ENCODE data around the gene OR2S2.

OR2S2 gene

GRCh38 chr9:35948901-35949318 lies 9.0 kb downstream of the OR2S2 start:
- no peak for DNase-seq

GRCh38 chr9:35948451-35948850 lies 9.5 kb downstream of the OR2S2 start:
- H3K36me3 ChIP-seq = no peaks in the 10 kb centered on the region
- no peak for DNase-seq
- H3K9me3 ChIP-seq = no peaks in the 10 kb centered on the region
- no peaks in the 10 kb centered on the region for H3K27me3 ChIP-seq
- H3K27ac ChIP-seq = no peak overlapping the region
- intact Hi-C loops (cut with DNase I; ENCODE audit: low total_unique reads) = no loop called here
- peaks cover 0 to 17% (median 12%) of the 10 kb centered on the region in 4 donors for H3K4me1 ChIP-seq
- no peak for TF ChIP-seq CTCF (IDR thresholded peaks at IDR 0.05)
- no peak overlapping the region for H3K4me3 ChIP-seq

More at GRCh38 chr9:35948901-35949318, 9.0 kb downstream of the OR2S2 start:
- Histone ChIP-seq H3K9me3 (no peaks in the 10 kb centered on the region), H3K27me3 (no peaks in the 10 kb centered on the region), H3K27ac (no peak overlapping the region), H3K4me1 (peaks cover 0 to 17% (median 12%) of the 10 kb centered on the region in 4 donors), H3K36me3 (no peaks in the 10 kb centered on the region), H3K4me3 (no peak overlapping the region)
- TF ChIP-seq CTCF (IDR thresholded peaks at IDR 0.05) = no peak
- intact Hi-C loops (cut with DNase I; ENCODE audit: low total_unique reads) = no loop called here

GRCh38 chr9:35945341-35946018 lies 12.5 kb downstream of the OR2S2 start:
- peak; percentile 81 to 84 for TF ChIP-seq CTCF (IDR thresholded peaks at IDR 0.05)
- Histone ChIP-seq H3K4me1 (peaks cover 0 to 17% (median 12%) of the 10 kb centered on the region in 4 donors), H3K4me3 (no peak overlapping the region), H3K9me3 (no peaks in the 10 kb centered on the region), H3K27ac (peak overlapping the region; percentile 58 to 62), H3K27me3 (no peaks in the 10 kb centered on the region), H3K36me3 (no peaks in the 10 kb centered on the region)
- intact Hi-C loops (cut with DNase I; ENCODE audit: low total_unique reads) = loop anchor here (2.0 kb wide), 1 partner anchor 43 kb away; no protein-coding TSS in a partner anchor
- DNase-seq = peak; percentile 78 to 86

GRCh38 chr9:35944841-35945240 lies 13.1 kb downstream of the OR2S2 start:
- no peak for TF ChIP-seq CTCF (IDR thresholded peaks at IDR 0.05)
- H3K36me3 ChIP-seq = no peaks in the 10 kb centered on the region
- no peaks in the 10 kb centered on the region for H3K27me3 ChIP-seq
- no peaks in the 10 kb centered on the region for H3K9me3 ChIP-seq
- DNase-seq = no peak
- H3K4me1 ChIP-seq = peaks cover 0 to 17% (median 12%) of the 10 kb centered on the region in 4 donors
- no peak overlapping the region for H3K4me3 ChIP-seq
- peak overlapping the region; percentile 58 to 62 for H3K27ac ChIP-seq
- intact Hi-C loops (cut with DNase I; ENCODE audit: low total_unique reads) = loop anchor here (2.0 kb wide), 1 partner anchor 42 kb away; no protein-coding TSS in a partner anchor

- no peak for DNase-seq
- Histone ChIP-seq H3K27ac (peak overlapping the region; percentile 43 to 58), H3K4me1 (peaks cover 0 to 22% (median 13%) of the 10 kb centered on the region in 4 donors), H3K27me3 (no peaks in the 10 kb centered on the region), H3K36me3 (no peaks in the 10 kb centered on the region), H3K9me3 (no peaks in the 10 kb centered on the region), H3K4me3 (no peak overlapping the region)
- TF ChIP-seq CTCF (IDR thresholded peaks at IDR 0.05) = no peak
- intact Hi-C loops (cut with DNase I; ENCODE audit: low total_unique reads) = loop anchor here (2.0 kb wide), 1 partner anchor 41 kb away; no protein-coding TSS in a partner anchor
Measured at GRCh38 chr9:35944173-35944572, 13.8 kb downstream of the OR2S2 start.
